Urothelium cell line (cell line): Measurements from ENCODE around the gene ERAP2.

Source experiments
- DNase-seq: peaks from one replicate; pipeline ENCODE4 v3.0.0; 2011; ENCODE audit warnings: low spot score, mixed read lengths
- FAIRE-seq: peaks from 2 replicates; lab custom pipeline; 2011; peaks lifted over from hg19 to GRCh38; lab: Jason Lieb, UNC

Gene ERAP2

GRCh38 chr5:96958977-96959376, 82.7 kb downstream of the ERAP2 start:
- DNase-seq (no peak), FAIRE-seq (no peak)

GRCh38 chr5:96961053-96961452, 84.8 kb downstream of the ERAP2 start:
- no peak for FAIRE-seq
- no peak for DNase-seq

- FAIRE-seq (no peak), DNase-seq (no peak)
Observed at GRCh38 chr5:96962540-96962991, 86.3 kb downstream of the ERAP2 start.

GRCh38 chr5:96963267-96963666, 87.0 kb downstream of the ERAP2 start:
- DNase-seq (no peak), FAIRE-seq (no peak)

- no peak for FAIRE-seq
- no peak for DNase-seq
Observed at GRCh38 chr5:96966801-96967200, 90.5 kb downstream of the ERAP2 start.

- no peak for DNase-seq
- FAIRE-seq = no peak
Observed at GRCh38 chr5:96967400-96967799, 91.1 kb downstream of the ERAP2 start.

- FAIRE-seq = no peak
Observed at GRCh38 chr5:96968074-96968473, 91.8 kb downstream of the ERAP2 start.

GRCh38 chr5:96968614-96969013, 92.3 kb downstream of the ERAP2 start:
- DNase-seq = no peak
- FAIRE-seq = no peak

More at GRCh38 chr5:96968074-96968473, 91.8 kb downstream of the ERAP2 start:
- DNase-seq = peak; percentile 56
